GM23338 (cell line): ENCODE measurements around the gene SCAPER. TPM values are rescaled to one million over a fixed set of nuclear protein-coding genes. Genes with fewer than 3 reads are reported as not detected.

Experiments
- ATAC-seq: fragments of 200-7000 bp; cut with Tn5 transposase; 3 replicates; pipeline ENCODE4 v1.9.1; 2020
- DNase-seq: peaks from one replicate; pipeline ENCODE4 v3.0.0-alpha.2; 2015; ENCODE audit warnings: low spot score
- H2AFZ ChIP-seq: fragments of 200-600 bp; sonication (generic); 2 replicates; pipeline ENCODE4 v1.8.0; 2016; ENCODE audit warnings: antibody characterized with exemption, mild to moderate bottlenecking, moderate library complexity
- H3F3A ChIP-seq: fragments of 200-600 bp; sonication (generic); replicated peaks from 2 replicates; pipeline ENCODE4 v1.8.0; 2017; ENCODE audit warnings: antibody characterized with exemption, mixed run types, low read depth
- H3K27ac ChIP-seq: fragments of 200-600 bp; sonication (generic); 2 replicates; pipeline ENCODE4 v1.6.1; 2016; ENCODE audit warnings: low read depth
- H3K27me3 ChIP-seq: fragments of 200-600 bp; sonication (generic); 2 replicates; pipeline ENCODE4 v1.8.0; 2016; ENCODE audit warnings: mild to moderate bottlenecking, mixed run types, moderate library complexity; ENCODE audit not compliant: insufficient read depth
- H3K36me3 ChIP-seq: fragments of 200-600 bp; sonication (generic); 2 replicates; pipeline ENCODE4 v1.8.0; 2016; ENCODE audit warnings: mild to moderate bottlenecking; ENCODE audit not compliant: insufficient read depth
- H3K4me1 ChIP-seq: fragments of 200-600 bp; sonication (generic); 2 replicates; pipeline ENCODE4 v1.8.0; 2016; ENCODE audit warnings: mild to moderate bottlenecking, moderate library complexity; ENCODE audit not compliant: insufficient read depth
- H3K4me2 ChIP-seq: fragments of 200-600 bp; sonication (generic); 2 replicates; pipeline ENCODE4 v1.7.1; 2017; ENCODE audit warnings: mixed run types
- H3K4me3 ChIP-seq: fragments of 200-600 bp; sonication (generic); 2 replicates; pipeline ENCODE4 v1.6.1; 2016; ENCODE audit warnings: mixed run types
- H3K79me2 ChIP-seq: fragments of 200-600 bp; sonication (generic); replicated peaks from 2 replicates; pipeline ENCODE4 v1.8.0; 2017; ENCODE audit warnings: mild to moderate bottlenecking; ENCODE audit not compliant: insufficient read depth
- H3K9me2 ChIP-seq: fragments of 200-600 bp; sonication (generic); 2 replicates; pipeline ENCODE4 v1.8.0; 2017; ENCODE audit not compliant: insufficient read depth
- H4K20me1 ChIP-seq: fragments of 200-600 bp; sonication (generic); replicated peaks from 2 replicates; pipeline ENCODE4 v1.8.0; 2017; ENCODE audit warnings: mild to moderate bottlenecking; ENCODE audit not compliant: insufficient read depth
- H3K27ac Mint-ChIP-seq: 2 replicates; pipeline ENCODE4 v1.8.0; 2020; ENCODE audit warnings: inconsistent platforms, mild to moderate bottlenecking, moderate library complexity, mixed read lengths
- H3K27me3 Mint-ChIP-seq: 3 replicates; pipeline ENCODE4 v1.8.0; 2022; ENCODE audit warnings: low read depth, mild to moderate bottlenecking, moderate library complexity, mixed read lengths, inconsistent platforms; ENCODE audit not compliant: insufficient read depth, poor library complexity
- H3K36me3 Mint-ChIP-seq: 3 replicates; pipeline ENCODE4 v1.8.0; 2021; ENCODE audit warnings: low read depth, mild to moderate bottlenecking, inconsistent platforms, moderate library complexity, mixed read lengths
- H3K4me1 Mint-ChIP-seq: 3 replicates; pipeline ENCODE4 v1.8.0; 2020; ENCODE audit warnings: mild to moderate bottlenecking, inconsistent platforms, mixed read lengths
- H3K4me3 Mint-ChIP-seq: 3 replicates; pipeline ENCODE4 v1.8.0; 2021; ENCODE audit warnings: moderate library complexity, mild to moderate bottlenecking, inconsistent platforms, mixed read lengths
- H3K9me3 Mint-ChIP-seq: 3 replicates; pipeline ENCODE4 v1.8.0; 2020; ENCODE audit warnings: moderate library complexity, mild to moderate bottlenecking, inconsistent platforms, mixed read lengths
- CREB1 ChIP-seq: fragments of 250-450 bp; sonication (Bioruptor Pico); IDR thresholded peaks from 2 replicates; pipeline ENCODE4 v1.5.0; 2020; ENCODE audit warnings: low read depth, mild to moderate bottlenecking, moderate library complexity
- CTCF ChIP-seq, 2 experiments: fragments of 200-600 bp in 1 of 2; sonication (generic) in 1 of 2; conservative IDR thresholded peaks; 2 replicates each; pipeline versions ENCODE4 v1.5.1 to v1.6.1; 2016 to 2017; ENCODE audit warnings: antibody characterized with exemption in 2 of 2, low read depth in 2 of 2, mild to moderate bottlenecking in 2 of 2, moderate library complexity in 1 of 2
- ETS1 ChIP-seq: IDR thresholded peaks from 2 replicates; pipeline ENCODE4 v1.6.1; 2016; ENCODE audit warnings: antibody characterized with exemption
- EZH2 ChIP-seq: fragments of 200-600 bp; sonication (generic); IDR thresholded peaks from one replicate; pipeline ENCODE4 v1.8.0; 2017; ENCODE audit warnings: antibody characterized with exemption, mild to moderate bottlenecking, low read depth; ENCODE audit not compliant: unreplicated experiment
- EZH2phosphoT487 ChIP-seq: fragments of 200-600 bp; sonication (generic); IDR thresholded peaks from one replicate; pipeline ENCODE4 v1.8.1; 2018; ENCODE audit warnings: antibody characterized with exemption; ENCODE audit not compliant: unreplicated experiment
- JUNB ChIP-seq: IDR thresholded peaks from one replicate; pipeline ENCODE4 v1.6.1; 2016; ENCODE audit warnings: antibody characterized with exemption; ENCODE audit not compliant: unreplicated experiment
- POLR2AphosphoS5 ChIP-seq: IDR thresholded peaks from 2 replicates; pipeline ENCODE4 v1.6.1; 2016; ENCODE audit warnings: antibody characterized with exemption, low read depth
- REST ChIP-seq: IDR thresholded peaks from one replicate; pipeline ENCODE4 v1.6.1; 2018; ENCODE audit warnings: antibody characterized with exemption; ENCODE audit not compliant: unreplicated experiment
- STAT1 ChIP-seq: IDR thresholded peaks from one replicate; pipeline ENCODE4 v1.6.1; 2016; ENCODE audit warnings: antibody characterized with exemption; ENCODE audit not compliant: unreplicated experiment
- ZNF114 ChIP-seq: fragments of 250-450 bp; sonication (Bioruptor Pico); IDR thresholded peaks from 2 replicates; pipeline ENCODE4 v1.5.0; 2020; ENCODE audit warnings: mild to moderate bottlenecking, moderate library complexity
- ZNF331 ChIP-seq: fragments of 250-450 bp; sonication (Bioruptor Pico); IDR thresholded peaks from 2 replicates; pipeline ENCODE4 v1.5.0; 2020; ENCODE audit warnings: low read depth, mild to moderate bottlenecking, moderate library complexity
- polyA plus RNA-seq: library from polyadenylated mRNA; unstranded; fragments of >200 nt; fragmentation: Nextera tagmentation; extraction: Ambion mirVana; gene quantifications from 2 replicates; pipeline ENCODE4 v1.2.1, GENCODE V29; 2016
- total RNA-seq: library from RNA; depleted of rRNA; stranded (reverse); fragments of >200 nt; shearing (Covaris generic); gene quantifications from 2 replicates; pipeline ENCODE4 v1.2.3, GENCODE V29; 2014

SCAPER gene
- total and polyA plus RNA-seq, 2 experiments from 2014 or later = 9.1 to 17.6 TPM

- Histone ChIP-seq H2AFZ (no peak overlapping the region), H3K4me1 (no peaks in the 10 kb centered on the region), H3K27ac (no peak overlapping the region), H3F3A (no peaks in the 10 kb centered on the region), H3K9me2 (no peaks in the 10 kb centered on the region), H3K4me3 (no peak overlapping the region), H3K27me3 (no peaks in the 10 kb centered on the region), H3K79me2 (no peaks in the 10 kb centered on the region), H3K36me3 (no peaks in the 10 kb centered on the region), H3K4me2 (no peak overlapping the region), H4K20me1 (no peaks in the 10 kb centered on the region)
- Mint-ChIP-seq H3K36me3 (no peaks in the 10 kb centered on the region; the same call in 2 of the 3 replicates), H3K4me3 (no peak overlapping the region), H3K27me3 (no peaks in the 10 kb centered on the region), H3K9me3 (no peaks in the 10 kb centered on the region), H3K4me1 (no peaks in the 10 kb centered on the region), H3K27ac (no peak overlapping the region)
- TF ChIP-seq ZNF114 (CRISPR knock-in tag) (no peak), ZNF331 (CRISPR knock-in tag) (no peak), JUNB (no peak), ETS1 (no peak), REST (no peak), STAT1 (no peak), EZH2phosphoT487 (no peak), CREB1 (CRISPR knock-in tag) (no peak), POLR2AphosphoS5 (no peak), CTCF (conservative IDR thresholded peaks at IDR 0.05; ENCODE audit: low read depth in 2 of 2) (no peak), EZH2 (no peak)
- ATAC-seq = no peak
- DNase-seq = no peak
These were observed 222.3 kb downstream of the SCAPER start for GRCh38 chr15:76682833-76683232.
